NCI-H2107 treated with DMSO at 0.1 percent for 48 hours (cell line): ENCODE measurements around the gene BOC.
"Not testable (repeated sequence)": the region's sequence is repeated elsewhere in the genome, so short reads cannot be mapped to it uniquely, and the experiment has no call there.

Experiments
- DNase-seq: peaks from one replicate; lab custom pipeline; 2025; ENCODE audit not compliant: unreplicated experiment; lab: John Stamatoyannopoulos, UW

Gene BOC, protein sequence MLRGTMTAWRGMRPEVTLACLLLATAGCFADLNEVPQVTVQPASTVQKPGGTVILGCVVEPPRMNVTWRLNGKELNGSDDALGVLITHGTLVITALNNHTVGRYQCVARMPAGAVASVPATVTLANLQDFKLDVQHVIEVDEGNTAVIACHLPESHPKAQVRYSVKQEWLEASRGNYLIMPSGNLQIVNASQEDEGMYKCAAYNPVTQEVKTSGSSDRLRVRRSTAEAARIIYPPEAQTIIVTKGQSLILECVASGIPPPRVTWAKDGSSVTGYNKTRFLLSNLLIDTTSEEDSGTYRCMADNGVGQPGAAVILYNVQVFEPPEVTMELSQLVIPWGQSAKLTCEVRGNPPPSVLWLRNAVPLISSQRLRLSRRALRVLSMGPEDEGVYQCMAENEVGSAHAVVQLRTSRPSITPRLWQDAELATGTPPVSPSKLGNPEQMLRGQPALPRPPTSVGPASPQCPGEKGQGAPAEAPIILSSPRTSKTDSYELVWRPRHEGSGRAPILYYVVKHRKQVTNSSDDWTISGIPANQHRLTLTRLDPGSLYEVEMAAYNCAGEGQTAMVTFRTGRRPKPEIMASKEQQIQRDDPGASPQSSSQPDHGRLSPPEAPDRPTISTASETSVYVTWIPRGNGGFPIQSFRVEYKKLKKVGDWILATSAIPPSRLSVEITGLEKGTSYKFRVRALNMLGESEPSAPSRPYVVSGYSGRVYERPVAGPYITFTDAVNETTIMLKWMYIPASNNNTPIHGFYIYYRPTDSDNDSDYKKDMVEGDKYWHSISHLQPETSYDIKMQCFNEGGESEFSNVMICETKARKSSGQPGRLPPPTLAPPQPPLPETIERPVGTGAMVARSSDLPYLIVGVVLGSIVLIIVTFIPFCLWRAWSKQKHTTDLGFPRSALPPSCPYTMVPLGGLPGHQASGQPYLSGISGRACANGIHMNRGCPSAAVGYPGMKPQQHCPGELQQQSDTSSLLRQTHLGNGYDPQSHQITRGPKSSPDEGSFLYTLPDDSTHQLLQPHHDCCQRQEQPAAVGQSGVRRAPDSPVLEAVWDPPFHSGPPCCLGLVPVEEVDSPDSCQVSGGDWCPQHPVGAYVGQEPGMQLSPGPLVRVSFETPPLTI

DNA sequence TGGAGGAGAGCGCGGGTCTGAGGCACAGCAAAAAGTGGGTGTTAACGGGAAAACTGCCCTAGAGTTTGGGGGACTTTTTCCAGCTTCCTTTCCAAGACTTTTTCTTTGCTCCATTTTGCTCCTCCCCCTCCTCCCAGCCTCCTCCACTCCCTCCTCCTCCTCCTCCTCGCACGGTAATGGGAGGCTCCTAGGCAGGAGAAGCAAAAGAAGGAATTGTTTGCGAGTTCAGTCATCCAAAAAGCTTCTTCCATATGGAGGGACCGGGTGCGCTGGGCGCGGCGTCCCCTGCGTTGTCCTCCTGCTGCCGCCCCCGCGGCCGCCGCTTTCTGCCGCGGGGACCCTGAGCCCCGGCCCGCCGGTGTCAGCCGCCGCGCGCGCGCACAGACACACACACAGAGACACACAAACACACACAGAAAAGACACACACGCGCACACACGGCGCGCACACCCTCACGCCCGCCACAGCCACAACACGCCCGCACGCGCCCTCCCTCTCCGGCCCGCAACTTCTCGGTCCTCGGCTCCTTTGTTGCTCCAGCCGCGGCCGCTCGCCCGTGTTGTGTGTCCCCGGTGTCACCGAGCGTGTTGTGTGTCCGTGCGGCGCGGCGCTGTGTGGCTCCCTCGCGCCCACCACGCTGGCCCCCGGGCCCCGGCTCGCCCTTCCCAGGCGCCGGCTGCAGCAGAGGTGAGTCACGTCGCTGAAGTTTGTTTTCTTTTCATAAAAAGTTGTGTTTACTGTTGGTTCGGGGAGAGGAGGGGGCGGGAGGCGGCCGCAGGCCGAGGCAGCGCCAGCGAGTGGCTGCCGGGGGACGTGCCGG lies at the start of gene BOC:
Gene BOC (plus strand): TSS at position 228 of the 820 bp plus-strand sequence. CDS start 38,246 bp downstream, outside the sequence.
- DNase-seq: no peak

DNA sequence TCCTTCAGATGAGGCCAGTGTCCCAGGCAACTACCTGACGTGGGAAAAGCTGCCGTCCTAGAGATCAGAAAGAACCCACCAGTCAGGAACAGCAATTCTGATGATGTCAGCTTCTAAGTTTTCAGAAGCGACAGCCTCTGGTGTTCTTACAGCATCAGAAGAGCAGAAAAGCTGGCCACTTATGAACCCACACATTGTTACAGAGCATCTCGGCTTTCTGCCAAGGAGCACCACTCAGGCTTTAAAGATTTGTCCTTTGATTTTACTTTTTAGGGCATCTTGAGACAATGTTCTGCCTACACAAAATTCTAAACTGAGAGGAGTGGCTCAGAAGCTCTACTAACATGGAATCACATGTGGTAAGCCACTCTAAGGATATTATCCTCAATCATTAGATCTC lies 49.7 kb upstream of the BOC start:
- no peak for DNase-seq

DNA sequence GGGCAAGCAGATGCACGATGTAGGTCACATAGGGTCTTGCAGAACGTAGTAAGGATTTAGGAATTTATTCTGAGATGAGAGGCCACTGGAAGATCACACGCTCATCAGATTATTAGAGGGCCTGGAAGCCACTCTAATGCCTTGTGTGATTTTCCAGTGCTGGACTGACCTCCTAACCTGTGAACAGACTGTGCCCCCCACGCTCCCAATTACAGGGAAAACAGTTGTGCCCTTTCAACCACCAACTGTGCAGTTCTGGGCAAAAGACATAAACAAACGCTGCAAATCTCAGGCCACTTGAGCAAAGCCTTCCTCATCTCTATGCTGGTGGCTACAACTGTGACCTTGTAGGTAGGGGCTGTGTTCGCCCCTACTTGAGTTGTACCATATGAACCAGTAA lies 48.2 kb upstream of the BOC start:
- DNase-seq: no peak

DNA sequence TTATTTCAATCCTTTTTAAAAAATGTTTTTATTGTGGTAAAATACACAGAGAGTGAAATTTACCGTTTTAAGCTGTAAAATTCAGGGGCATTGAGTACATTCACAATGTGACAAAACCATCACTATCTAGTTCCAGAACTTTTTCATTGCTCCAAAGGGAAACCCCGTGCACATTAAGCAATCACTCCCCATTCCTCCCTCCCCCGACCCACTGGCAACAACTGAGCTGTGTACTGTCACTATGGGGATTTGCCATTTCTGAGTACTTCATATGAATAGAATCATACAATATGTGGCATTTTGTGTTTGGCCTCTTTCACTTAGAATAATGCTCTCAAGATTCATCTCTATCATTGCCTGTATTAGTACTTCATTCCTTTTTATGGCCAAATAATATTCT lies 45.5 kb upstream of the BOC start:
- DNase-seq: no peak

DNA sequence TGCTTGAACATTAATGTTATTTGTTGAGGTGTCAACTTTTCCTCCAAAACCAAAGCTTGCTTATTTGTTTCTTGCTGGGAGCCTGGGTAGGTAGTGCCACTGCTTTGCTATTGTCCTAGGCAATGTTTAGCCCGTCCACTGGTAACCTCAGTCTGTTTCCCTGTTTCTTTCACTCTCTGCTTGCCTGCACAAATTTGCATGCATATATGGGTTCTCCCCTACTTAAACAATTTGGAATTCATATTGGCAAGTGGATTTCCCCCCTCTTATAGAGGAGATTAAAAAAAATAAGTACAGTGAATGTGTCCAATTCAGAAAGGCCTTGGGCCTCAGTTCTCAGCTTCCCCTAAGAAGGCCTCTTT lies 45.0 kb upstream of the BOC start:
- DNase-seq: no peak

DNA sequence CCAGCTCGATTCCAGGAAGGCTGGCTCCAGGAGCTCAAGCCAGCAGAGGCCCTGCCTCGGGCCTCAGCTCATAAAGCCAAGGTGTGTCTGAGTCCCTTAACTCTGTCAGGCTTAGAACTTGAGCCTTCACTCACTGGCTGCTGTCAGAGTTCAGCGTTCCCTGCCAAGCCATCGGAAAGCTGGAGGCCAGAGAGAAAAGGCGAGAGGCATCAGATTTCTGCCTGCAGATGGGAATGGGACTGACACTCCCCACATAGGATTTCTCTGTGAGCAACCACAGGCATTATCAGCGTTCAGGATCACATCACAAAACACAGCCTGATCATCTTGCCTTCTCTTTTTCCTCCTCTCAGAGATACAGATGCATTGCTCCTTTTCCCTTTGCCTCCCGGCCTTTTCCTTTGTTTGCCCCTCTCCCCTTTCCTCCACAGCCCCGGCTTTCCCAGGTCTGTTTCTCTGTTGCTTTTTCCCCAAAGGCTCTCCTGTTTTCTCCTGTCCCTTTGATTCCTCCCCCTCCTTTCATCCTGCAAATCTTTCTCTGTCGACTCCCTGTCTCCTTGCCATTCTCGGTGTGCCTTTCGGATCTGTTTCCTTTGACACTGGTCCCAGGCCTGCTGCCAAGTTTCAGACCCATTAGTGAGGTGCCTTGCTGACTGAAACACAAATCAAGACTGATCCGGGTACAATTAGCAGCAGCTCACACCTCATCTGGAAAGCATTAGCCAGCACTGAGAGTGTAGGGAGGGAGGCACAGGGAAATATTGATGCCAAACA lies 44.5 kb upstream of the BOC start:
- peak; percentile 95 for DNase-seq

DNA sequence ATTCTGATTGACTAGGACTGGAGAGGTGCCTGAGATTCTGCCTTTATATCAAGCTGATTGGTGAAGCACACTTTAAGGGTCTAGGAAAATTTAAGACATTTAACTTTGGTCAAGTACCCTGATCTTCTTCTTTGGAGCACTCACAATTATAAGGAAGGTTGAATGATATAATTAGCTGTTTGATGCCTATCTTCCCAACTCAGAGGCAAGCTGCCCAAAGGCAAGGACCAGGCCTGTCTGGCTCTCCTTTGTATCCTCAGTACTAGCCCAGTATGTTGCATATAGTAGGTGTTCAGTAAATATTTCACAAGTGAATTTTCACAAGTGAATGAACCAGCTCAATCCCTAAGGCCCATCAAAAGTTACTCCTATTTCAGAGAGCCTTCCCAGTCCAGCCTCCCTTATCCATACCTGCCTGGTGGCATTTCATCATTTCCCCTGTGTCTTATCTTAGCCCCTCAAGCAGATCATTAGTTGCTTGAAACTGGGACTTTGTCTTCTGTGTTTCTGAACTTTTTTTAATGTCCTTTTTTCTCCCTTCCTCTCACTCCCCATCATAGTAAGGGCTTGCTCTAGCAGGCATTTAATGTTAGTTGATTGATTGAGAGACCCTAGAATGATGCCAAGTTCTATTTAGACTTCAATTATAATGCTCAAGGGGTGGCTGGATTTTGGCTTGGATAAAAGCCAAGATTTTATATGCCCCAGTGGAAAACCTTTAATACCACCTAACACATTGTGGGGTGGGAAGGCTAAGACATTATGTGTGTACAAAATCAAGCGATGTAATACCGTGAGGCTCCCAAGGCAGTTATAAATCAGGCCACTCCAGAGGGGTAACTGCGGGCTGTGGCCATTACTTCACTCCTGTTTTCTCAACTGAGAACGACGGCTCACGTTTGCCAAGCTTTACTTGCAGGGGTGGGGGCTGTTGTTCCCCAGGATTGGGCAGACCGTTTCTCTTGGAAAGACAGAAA lies 43.2 kb upstream of the BOC start:
- DNase-seq: peak; percentile 85

DNA sequence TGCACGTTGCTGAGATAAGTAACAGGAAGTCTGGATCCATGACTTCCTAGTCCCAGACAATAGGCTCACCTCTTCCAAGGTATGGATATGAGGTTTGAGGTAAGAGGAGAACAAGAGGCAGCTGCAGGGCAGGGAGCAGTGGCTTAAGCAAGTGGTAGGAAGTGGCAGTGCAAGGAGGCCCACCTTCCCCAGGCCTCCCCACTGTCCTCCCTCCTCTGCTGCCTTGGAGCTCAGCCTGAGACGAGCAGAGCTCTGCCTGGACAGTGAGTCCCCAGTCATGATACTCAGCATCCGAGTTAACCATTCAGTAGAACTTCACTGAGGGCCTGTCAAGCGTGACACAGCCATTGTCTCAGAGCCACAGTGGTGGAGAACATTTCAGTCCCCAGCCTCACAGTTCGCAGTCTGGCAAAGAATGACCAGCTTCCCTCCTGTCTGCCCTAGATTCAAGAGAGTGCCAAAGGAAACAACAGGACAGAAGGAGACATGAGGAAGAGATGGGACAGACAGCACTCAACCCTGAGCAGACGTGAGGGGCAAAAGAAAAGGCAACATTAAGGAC lies 41.4 kb upstream of the BOC start:
- DNase-seq: no peak

DNA sequence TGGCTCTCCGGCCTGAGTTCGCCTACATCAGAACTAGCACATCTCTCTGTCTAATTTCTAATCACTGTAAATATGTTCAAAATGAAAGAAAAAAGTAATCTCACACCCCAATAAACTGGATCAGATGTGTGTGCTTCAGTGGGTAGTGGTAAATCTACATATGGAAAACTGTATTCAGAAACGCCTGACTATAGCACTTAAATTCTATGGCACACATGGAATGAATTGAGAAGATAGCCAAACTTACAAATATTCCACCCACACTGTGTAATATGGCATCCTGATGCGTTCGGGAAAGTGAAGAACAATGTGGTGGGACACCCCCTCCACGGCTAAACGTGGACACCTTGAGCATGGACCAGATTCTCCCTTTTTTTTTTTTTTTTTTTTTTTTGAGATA lies 40.6 kb upstream of the BOC start:
- no peak for DNase-seq

DNA sequence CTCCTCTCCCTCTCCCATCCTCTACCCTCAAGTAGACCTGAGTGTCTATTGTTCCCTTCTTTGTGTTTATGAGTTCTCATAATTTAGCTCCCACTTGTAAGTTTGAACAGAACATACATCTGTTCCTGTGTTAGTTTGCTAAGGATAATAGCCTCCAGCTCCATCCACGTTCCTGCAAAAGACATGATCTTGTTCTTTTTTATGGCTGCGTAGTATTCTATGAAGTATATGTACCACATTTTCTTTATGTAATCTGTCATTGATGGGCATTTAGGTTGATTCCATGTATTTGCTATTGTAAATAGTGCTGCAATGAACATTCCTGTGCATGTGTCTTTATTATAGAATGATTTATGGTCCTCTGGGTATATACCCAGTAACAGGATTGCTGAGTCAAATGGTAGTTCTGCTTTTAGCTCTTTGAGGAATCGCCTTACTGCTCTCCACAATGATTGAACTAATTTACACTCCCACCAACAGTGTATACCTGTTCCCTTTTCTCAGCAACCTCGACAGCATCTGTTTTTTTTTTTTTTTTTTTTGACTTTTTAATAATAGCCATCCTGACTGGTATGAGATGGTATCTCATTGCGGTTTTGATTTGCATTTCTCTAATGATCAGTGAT lies 39.6 kb upstream of the BOC start:
- DNase-seq: not testable (repeated sequence)

DNA sequence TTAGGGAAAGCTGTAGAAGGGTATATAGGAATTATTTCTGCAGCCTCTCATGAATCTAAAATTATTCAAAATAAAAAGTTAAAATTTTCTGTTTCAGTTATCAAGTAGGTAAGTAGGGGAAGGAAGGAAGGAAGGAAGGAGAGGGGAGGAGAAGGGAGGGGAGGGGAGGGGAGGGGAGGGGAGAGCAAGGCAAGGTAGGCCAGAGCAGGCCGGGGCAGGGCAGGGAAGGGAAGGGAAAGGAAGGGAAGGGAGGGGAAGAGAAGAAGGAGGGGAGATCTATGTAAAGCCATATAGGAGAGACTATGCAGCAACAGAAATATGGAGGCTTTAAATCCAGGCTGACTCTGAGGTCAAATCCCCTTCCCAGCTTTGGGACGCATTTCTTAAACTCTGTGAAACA lies 38.3 kb upstream of the BOC start:
- DNase-seq: no peak

DNA sequence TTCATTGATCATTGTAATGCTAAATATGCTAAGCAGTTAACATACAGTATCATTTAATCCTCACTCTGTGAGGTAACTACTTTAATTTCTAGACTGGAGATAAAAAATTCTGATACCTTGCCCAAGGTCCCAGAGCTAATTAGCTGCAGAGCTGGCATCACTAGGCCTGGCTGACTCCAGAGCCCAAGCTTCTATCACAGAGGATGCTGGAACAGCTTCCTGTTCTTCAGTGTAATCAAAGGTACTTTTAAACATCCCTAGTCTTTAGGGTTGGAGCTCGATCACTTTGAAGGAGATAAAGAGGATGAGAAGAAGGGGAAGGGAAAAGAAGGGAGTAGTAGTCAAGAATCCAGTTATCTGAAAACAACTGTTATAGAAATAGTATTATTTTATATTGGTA lies 37.1 kb upstream of the BOC start:
- DNase-seq: no peak

DNA sequence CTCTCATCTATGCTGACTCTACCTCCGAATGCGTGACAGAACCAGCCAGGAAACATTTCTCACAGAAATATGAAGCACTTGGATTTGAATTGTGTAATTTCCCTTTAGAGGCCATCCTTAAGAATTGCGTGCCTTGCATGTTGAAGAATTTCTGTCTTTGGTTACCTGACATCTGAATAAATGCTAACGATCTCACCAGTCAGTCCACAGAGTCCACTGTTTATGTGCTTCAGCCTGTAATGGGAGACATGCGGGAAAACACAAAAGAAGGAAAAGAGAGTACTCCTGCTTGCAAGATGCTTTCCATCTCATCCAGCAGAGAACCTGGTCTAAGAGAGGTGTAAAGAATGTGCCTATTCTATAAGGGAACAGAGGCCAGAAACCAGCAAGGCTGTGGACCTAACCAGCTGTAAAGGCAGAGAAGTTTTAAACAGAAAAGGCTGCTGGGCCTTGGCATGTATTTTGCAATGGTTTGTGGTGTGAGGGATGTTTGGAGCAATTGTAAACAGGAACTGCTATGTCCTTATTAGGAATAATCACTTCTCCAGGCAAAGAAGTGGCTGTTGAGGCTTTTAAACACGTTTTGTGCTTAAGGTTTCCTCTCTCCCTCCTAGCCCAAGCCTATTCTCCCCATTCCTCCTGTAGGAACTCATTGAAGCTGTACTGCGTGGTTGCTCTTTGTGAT lies 36.4 kb upstream of the BOC start:
- no peak for DNase-seq

DNA sequence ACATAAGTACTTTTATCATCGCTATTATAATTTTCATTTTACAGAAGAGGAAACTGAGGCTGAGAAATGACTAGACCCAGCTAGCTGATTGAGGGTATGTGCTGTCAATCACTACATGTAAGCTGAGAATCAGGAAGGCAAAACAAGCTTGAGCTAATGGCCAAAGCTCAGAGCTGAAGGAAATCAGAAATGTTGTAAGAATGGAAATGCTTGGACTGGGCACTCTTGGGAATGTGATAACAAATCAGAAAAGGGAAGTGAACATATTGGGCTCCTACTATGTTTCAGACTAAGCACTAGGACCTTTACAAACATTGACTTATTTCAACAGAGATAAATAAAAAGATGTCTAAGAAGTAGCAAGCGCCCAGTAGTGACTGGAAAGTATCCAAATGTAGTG lies 33.8 kb upstream of the BOC start:
- no peak for DNase-seq

DNA sequence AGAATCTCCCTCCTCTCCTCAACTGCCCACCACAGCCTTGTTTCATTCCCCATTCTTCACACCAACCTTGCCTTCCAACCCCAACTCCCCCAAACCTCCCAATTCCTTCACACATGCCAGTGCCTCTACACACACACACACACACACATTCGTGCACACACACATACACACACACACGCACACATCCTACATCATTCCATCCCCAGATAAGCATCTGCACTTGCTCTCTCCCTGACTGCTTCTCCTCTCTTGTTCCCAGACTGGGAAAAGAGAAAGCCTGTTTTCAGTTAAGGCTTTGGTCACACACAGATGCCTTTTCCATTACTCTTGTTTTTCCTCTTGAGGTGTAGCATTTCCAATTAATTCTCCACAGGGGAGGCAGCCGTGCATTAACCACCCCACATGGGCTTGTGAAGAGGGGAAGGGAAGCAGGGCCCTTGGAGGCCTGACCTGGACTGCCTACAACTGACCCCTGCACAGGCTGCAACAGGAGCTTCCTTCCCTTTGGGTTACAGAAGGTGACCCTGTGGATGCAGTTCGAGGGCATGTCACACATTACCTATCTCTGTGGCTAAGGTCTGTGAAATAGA lies 32.0 kb upstream of the BOC start:
- peak; percentile 40 for DNase-seq

DNA sequence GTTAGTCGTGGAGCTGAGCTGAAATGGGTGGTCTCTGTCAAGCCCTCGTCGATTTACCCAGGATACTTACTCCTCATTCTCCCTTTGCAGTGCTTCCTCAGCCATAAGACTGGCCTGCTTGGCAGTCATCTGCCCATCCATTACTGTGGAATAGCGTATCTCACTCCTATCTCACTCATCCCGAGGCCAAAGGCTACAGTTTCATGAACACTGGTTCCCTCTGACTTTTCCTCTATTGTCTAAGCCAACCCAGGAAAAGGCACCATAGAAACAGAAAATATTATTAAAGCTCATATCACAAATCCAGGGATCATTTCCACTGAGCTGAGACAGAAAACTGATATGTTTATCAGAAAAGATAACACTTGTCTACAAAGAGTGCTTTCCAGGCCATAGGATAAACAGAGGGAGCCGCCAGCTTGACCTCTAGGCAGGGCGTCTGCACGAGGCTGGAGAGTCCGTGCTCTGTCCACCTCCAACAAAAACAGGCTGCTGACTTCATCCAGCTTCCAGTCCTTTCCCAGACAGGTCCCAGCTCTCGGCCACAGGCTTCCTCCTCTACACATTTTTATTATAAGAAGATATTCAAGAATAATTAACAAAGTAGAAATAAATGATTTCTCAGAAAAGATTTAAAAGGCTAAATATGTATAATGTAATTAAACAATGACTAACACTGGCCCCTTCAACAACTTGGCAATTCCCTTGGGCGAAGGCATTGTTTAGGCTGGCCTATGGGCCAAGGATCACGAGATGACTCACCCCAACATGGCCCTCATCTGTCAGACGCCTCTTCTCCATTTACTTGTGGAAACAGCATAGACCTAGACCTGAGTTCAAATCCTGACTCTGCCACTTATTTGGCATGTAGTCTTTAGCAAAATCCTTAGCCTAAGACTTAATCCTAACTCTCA lies 27.4 kb upstream of the BOC start:
- no peak for DNase-seq
